GM19351 (cell line): Measurements from ENCODE around the gene GLRX.

Experiments used
- ATAC-seq: cut with Tn5 transposase; IDR thresholded peaks from one replicate; pipeline ENCODE4 v1.9.1; 2021; ENCODE audit warnings: mild to moderate bottlenecking, moderate library complexity; ENCODE audit not compliant: unreplicated experiment

Gene GLRX

DNA sequence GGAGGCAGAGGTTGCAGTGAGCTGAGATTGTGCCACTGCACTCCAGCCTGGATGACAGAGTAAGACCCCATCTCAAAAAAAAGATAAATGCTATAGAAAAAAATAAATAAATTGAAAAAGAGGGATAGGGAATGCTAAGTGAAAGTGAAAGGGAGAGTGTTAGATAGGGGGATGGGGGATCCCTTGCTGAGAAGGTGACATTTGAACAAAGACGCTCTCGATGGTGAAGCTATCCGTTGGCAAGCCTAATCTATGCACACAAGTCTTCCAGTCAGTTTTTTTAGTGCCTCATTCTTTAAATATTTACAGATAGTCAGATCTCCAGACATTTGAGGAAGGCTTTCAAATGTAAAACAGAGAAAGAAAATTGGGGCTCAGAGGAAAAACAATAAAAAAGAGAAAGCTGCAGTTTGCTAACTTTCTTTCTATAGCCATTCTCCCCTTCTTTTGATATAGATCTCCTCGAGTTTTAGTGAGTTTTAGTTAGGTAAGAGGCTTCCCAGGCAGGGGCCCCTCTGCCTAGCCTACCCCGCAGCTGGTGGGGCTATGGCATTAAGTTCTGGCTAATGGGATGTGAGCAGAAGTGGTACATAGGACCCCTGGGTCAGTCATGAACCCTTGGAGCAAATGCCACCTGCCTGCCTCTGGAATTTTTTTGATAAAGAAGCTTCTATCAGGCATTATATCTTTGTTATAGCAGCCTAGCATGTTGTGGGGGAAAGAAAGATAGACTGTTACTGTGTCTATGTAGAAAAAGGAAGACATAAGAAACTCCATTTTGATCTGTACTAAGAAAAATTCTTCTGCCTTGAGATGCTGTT lies 12.0 kb downstream of the GLRX start:
- no peak for ATAC-seq

DNA sequence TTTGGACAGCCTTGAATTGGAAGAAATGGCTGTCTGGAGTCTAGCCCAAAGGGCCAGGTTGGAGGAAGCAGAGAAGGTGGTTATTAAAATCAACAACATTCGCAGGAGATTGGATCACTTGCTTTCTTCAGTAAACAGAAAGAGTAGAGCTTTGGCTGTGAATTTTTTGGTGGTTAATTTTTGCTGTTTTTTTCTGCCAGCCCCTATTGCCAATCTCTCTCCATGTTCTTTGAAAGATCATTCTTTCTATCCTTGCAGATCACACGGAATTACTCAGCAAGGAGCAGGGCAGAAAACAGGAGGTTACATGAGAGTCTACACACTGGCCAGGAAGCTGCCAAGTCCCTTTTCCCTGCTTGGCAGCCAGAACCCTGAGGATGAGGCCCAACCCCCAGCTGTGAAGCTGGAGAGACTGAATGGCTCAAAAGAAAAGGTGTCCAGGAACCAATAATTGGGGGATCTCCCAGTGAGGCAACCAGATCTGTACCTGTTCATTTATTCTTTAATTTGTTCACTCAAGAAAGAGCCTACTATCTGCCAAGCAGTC lies 13.0 kb downstream of the GLRX start:
- no peak for ATAC-seq

GRCh38 chr5:95808686-95809413 lies 13.7 kb downstream of the GLRX start:
- peak; percentile 100 for ATAC-seq

DNA sequence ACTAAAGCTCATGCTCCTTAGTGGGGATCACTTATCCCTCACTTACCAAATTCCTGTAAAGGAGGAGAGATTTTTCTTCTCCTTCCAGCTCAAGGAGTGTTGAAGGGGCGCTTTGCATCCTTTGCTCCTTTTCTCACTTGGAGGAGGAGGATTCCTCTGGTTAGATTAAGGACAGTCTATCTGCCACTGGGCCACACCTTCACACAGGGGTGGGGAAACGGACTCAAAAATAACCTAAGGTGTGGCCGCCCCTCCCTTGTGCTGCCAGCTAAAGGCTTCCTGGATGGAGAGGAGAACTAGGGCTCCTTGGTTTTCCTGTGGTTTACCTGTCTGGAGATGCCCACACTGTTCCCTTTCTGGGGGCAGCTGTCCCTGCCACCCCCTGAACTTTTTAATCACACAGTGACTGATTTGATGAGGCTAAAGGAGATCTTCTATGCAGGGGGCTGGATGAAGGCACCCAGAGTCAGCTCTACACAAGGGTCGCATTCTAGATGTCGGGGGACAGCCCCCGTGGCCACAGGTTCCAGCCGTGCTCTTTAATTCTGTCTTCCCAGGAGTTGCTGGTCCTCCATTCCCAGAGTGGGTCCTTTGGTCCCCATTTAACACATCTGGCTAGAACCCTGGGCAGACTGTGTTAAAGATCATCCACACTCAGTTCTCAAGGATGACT lies 14.4 kb downstream of the GLRX start:
- no peak for ATAC-seq

DNA sequence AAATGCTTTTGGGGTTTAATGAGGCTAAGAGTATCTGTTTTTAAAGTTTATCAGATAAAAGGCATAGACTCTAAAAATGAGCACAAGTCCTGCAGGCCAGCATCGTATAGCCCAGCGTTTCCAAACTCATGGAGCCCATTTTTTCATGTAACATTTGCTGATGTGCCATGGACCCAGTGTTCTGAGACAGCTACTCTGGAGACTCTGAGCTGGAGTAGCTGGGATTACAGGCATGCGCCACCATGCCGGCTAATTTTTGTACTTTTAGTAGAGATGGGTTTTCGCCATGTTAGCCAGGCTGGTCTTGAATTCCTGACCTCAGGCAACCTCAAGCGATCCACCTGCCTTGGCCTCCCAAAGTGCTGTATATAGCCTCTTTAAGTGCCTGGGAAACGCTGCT lies 15.8 kb downstream of the GLRX start:
- ATAC-seq, result no peak

- ATAC-seq, result no peak
Observed at GRCh38 chr5:95804736-95805539, 17.6 kb downstream of the GLRX start.

GRCh38 chr5:95803271-95804148 lies 19.0 kb downstream of the GLRX start:
- no peak for ATAC-seq

DNA sequence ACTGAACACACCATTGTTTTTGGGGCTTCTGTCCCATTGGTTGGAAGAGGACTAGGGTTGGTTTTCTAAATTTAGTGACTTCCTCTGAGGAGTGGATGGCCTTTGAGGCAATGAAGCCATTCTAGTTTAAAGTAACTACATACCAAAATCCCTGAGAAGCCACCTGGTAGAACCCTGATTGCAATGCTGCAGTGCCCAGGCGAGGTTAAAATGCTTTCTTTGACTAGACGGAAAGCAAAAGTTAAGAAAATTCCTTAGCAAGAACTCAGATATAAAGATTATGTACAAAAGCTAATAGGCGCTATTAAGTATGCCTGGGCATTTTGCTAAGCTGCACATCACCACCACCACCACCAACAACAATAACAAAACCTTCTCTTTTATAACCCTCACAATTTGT lies 20.6 kb downstream of the GLRX start:
- no peak for ATAC-seq

DNA sequence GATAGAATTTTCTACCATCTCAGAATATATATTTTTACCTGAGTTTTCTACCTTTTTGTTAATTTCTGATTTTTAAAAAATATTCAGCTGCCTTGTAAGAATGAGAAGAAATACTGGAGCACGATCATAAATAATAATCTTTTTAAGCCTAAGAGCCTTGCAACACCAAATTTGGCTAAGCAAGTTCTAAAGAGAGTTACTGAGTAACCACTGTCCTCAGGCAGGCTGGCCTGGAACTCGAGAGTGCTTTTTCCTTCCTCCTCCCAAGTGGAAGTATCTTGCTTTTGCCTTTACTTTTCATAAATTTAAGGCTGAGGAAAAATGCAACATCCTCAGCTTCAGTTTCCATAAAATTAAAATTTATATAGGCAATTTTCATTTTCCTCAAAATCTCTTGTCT lies 21.0 kb downstream of the GLRX start:
- no peak for ATAC-seq

- no peak for ATAC-seq
Observed at GRCh38 chr5:95800553-95800952, 22.0 kb downstream of the GLRX start.

DNA sequence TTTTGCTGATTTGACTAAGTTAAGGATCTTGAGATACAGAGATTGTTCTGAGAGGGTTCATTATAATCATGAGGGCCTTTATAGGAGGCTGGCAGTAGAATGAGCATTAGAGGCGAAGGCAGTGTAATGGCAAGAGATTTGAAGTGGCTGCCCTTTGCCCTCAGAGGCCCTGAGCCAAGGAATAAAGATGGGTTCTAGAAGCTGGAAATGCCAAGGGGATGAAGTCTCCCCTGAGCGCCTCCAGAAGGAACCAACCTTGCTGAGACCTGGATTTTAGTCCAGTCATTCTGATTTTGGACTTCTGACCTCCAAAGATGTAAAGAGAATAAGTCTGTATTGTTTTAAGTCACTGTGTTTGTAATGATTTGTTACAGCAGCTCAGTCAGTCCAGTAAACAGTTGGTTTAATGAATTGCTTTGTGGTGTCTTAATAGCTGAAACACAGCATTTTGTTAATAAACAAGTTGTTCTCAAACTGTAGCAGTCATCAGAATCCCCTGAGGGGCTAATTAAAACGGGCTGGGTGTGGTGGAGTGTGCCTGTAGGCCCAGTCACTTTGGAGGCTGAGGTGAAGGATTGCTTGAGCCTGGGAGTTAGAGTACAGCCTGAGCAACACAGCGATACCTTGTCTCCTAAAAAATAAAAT lies 23.2 kb downstream of the GLRX start:
- ATAC-seq, result no peak

DNA sequence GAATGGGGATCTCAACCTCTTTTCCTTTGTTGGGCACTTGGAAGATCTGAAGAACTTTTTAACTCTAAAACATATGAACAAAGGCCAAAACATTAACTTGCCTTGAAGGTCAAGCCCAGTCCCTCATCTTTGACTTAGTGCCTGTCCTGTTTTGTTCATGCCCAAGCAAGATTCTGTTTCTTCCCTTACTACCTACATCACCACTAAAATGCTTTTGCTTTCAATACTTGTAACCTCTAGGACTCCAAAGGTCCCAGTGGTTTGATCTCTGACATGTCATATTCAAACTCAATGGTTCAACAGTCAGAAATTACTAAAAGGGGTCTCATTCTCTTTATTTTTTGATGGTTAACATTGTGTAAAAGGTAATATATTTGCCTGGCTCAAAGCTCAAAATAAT lies 24.0 kb downstream of the GLRX start:
- ATAC-seq, result no peak

DNA sequence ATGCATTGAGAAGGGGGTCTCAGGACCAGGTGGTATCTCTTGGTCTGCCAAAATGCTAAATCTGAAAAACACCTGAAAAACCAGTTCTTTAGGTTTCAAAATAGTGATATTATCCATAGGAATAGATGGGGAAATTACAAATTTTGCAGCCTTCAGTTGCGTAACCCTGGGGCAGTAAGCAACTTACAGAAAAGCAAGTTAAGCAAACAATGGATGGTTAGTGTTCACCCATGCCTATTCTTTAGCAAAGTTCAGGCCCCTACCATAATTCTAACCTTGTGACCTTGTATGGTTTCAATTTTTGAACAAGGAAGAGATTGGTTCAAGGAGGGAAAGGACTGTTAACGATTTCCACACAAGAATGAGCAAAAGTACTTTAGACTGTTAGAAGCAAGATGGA lies 24.5 kb downstream of the GLRX start:
- ATAC-seq, result no peak

DNA sequence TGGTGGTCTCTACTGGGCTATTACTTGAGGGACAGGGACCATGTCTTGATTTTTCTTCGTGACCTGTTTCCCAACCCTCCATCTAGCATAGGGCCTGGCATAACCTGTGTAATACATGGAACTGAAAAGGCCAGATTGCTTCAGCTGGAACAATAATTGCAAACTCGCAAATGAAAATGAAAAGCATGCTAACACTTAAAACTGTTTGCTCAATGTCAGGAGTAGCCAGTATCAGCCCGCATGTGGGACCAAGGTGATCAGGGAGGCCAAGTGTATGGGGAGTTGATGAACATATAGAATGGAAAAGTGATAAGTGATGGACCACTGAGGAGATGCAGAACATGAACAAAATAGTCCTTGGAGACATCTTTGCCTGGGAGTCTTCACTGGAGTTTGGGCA lies 25.2 kb downstream of the GLRX start:
- ATAC-seq, result no peak

- no peak for ATAC-seq
Observed at GRCh38 chr5:95794070-95794516, 28.4 kb downstream of the GLRX start.

GRCh38 chr5:95791751-95792150 lies 30.8 kb downstream of the GLRX start:
- ATAC-seq, result no peak

GRCh38 chr5:95788493-95788892 lies 34.0 kb downstream of the GLRX start:
- no peak for ATAC-seq

DNA sequence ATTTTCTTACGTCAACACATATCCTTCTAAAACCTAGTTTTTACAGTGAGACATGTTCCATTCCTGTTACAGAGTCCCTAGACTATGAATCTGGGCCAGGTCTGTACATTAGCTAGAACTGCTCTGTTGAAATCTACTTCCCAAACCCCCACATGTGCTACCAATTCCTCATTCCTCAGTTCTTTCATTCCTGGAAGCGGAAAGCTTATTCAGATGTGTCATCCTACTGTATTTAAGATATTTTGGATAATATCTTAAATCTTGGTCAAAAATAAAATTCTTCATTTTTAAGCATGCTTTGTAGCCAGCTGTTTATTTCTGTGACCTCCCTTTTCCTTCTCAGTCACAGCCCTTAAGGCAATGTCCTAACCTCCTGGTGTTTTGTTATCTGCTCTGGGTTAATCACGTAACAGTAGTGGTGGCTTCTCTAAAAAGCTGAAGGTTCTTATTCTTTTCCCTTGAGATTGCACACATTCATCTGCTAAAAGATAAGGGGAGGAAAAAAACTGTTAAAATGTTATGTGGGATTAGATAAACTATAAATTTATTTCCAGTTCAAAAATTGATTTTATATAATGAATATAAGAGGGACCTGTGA lies 35.6 kb downstream of the GLRX start:
- ATAC-seq, result no peak
